Ishikawa (cell line): ENCODE measurements around the gene TMBIM6.
A peak's percentile ranks its signal among the peaks of the same experiment; 100 is the strongest.

Experiments used
- CEBPB ChIP-seq: IDR thresholded peaks from 2 replicates; pipeline ENCODE4 v1.6.1; 2012
- CREB1 ChIP-seq: IDR thresholded peaks from 2 replicates; pipeline ENCODE4 v1.6.1; 2012; ENCODE audit warnings: low read depth
- EGR1 ChIP-seq: IDR thresholded peaks from 2 replicates; pipeline ENCODE4 v1.6.1; 2012
- EP300 ChIP-seq: IDR thresholded peaks from 2 replicates; pipeline ENCODE4 v1.6.1; 2012; ENCODE audit warnings: borderline replicate concordance
- FOXM1 ChIP-seq: IDR thresholded peaks from 2 replicates; pipeline ENCODE4 v1.6.1; 2012; ENCODE audit warnings: low read depth, borderline replicate concordance
- NFIC ChIP-seq: IDR thresholded peaks from 2 replicates; pipeline ENCODE4 v1.6.1; 2012
- RAD21 ChIP-seq: IDR thresholded peaks from 2 replicates; pipeline ENCODE4 v1.6.1; 2012; ENCODE audit warnings: low read depth
- TAF1 ChIP-seq: IDR thresholded peaks from 2 replicates; pipeline ENCODE4 v1.6.1; 2012; ENCODE audit warnings: low read depth, mild to moderate bottlenecking
- TCF12 ChIP-seq: IDR thresholded peaks from 2 replicates; pipeline ENCODE4 v1.6.1; 2012; ENCODE audit warnings: low read depth
- TEAD4 ChIP-seq: IDR thresholded peaks from 2 replicates; pipeline ENCODE4 v1.6.1; 2012
- YY1 ChIP-seq: IDR thresholded peaks from 2 replicates; pipeline ENCODE4 v1.6.1; 2012; ENCODE audit warnings: low read depth
- TF ChIP-seq, protein P1 (sequence below): IDR thresholded peaks from 2 replicates; pipeline ENCODE4 v1.6.1; 2012
- TF ChIP-seq, protein P2 (sequence below): IDR thresholded peaks from 2 replicates; pipeline ENCODE4 v1.6.1; 2012
- TF ChIP-seq, protein P3 (sequence below): IDR thresholded peaks from 2 replicates; pipeline ENCODE4 v1.6.1; 2012; ENCODE audit warnings: low read depth, mild to moderate bottlenecking

DNA sequence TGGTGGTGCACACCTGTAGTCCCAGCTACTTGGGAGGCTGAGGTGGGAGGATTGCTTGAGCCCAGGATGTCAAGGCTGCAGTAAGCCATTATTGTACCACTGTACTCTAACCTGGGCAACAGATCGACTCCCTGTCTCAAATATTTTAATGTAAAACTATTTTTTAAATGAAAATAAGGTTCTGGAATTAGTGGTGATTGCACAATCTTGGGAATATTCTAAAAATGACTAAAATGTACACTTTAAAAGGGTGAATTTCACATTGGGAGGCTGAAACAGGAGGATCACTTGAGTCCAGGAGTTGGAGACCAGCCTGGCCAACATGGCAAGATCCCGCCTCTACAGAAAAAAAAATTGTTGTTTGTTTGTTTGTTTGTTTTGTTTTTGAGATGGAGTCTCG lies 12.9 kb upstream of the TMBIM6 start:
- TF ChIP-seq, protein P1, sequence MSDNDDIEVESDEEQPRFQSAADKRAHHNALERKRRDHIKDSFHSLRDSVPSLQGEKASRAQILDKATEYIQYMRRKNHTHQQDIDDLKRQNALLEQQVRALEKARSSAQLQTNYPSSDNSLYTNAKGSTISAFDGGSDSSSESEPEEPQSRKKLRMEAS: no peak
- peak; percentile 26; the same call in 1 of the 2 replicates for TF ChIP-seq CEBPB
- no peak for TF ChIP-seq EP300
- TF ChIP-seq TEAD4: no peak
- no peak for TF ChIP-seq YY1
- TF ChIP-seq, protein P2, sequence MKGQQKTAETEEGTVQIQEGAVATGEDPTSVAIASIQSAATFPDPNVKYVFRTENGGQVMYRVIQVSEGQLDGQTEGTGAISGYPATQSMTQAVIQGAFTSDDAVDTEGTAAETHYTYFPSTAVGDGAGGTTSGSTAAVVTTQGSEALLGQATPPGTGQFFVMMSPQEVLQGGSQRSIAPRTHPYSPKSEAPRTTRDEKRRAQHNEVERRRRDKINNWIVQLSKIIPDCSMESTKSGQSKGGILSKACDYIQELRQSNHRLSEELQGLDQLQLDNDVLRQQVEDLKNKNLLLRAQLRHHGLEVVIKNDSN: no peak
- TF ChIP-seq RAD21: no peak
- TF ChIP-seq, protein P3, sequence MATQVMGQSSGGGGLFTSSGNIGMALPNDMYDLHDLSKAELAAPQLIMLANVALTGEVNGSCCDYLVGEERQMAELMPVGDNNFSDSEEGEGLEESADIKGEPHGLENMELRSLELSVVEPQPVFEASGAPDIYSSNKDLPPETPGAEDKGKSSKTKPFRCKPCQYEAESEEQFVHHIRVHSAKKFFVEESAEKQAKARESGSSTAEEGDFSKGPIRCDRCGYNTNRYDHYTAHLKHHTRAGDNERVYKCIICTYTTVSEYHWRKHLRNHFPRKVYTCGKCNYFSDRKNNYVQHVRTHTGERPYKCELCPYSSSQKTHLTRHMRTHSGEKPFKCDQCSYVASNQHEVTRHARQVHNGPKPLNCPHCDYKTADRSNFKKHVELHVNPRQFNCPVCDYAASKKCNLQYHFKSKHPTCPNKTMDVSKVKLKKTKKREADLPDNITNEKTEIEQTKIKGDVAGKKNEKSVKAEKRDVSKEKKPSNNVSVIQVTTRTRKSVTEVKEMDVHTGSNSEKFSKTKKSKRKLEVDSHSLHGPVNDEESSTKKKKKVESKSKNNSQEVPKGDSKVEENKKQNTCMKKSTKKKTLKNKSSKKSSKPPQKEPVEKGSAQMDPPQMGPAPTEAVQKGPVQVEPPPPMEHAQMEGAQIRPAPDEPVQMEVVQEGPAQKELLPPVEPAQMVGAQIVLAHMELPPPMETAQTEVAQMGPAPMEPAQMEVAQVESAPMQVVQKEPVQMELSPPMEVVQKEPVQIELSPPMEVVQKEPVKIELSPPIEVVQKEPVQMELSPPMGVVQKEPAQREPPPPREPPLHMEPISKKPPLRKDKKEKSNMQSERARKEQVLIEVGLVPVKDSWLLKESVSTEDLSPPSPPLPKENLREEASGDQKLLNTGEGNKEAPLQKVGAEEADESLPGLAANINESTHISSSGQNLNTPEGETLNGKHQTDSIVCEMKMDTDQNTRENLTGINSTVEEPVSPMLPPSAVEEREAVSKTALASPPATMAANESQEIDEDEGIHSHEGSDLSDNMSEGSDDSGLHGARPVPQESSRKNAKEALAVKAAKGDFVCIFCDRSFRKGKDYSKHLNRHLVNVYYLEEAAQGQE: no peak
- no peak for TF ChIP-seq FOXM1
- TF ChIP-seq NFIC: no peak
- TF ChIP-seq CREB1: no peak
- no peak for TF ChIP-seq EGR1
- no peak for TF ChIP-seq TCF12
- no peak for TF ChIP-seq TAF1
